Measurements from ENCODE around the gene SCNN1G.

DNA sequence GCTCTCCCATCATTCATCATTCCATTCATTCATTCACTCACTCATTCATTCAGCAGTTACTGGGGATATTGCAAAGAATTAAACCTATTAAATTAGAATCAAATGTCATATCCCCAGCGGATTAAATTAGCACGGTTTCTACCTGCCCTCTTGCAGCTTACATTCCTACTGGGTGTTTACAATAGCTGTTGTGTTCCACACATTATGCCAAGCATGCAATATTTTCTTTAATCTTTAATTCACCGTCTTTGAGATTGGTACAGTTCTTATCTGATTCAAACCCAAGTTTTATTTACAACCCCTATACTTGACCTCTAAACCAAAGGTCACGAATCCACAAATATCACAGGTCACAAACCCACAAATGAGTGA, 32.6 kb upstream of the SCNN1G start:
- TF ChIP-seq, protein P1, sequence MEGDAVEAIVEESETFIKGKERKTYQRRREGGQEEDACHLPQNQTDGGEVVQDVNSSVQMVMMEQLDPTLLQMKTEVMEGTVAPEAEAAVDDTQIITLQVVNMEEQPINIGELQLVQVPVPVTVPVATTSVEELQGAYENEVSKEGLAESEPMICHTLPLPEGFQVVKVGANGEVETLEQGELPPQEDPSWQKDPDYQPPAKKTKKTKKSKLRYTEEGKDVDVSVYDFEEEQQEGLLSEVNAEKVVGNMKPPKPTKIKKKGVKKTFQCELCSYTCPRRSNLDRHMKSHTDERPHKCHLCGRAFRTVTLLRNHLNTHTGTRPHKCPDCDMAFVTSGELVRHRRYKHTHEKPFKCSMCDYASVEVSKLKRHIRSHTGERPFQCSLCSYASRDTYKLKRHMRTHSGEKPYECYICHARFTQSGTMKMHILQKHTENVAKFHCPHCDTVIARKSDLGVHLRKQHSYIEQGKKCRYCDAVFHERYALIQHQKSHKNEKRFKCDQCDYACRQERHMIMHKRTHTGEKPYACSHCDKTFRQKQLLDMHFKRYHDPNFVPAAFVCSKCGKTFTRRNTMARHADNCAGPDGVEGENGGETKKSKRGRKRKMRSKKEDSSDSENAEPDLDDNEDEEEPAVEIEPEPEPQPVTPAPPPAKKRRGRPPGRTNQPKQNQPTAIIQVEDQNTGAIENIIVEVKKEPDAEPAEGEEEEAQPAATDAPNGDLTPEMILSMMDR (IDR thresholded peaks at IDR 0.05), result no peak
- no peak for TF ChIP-seq POLR2A (IDR thresholded peaks at IDR 0.05)

Measured in lower leg skin (tissue), 3 donors.